Smooth muscle cell (in vitro differentiated cells): Measurements from ENCODE around the gene DNLZ. TPM values are rescaled to one million over a fixed set of nuclear protein-coding genes. Genes with fewer than 3 reads are reported as not detected.
"Not testable (repeated sequence)": the region's sequence is repeated elsewhere in the genome, so short reads cannot be mapped to it uniquely, and the experiment has no call there.

Source experiments
- DNase-seq: peaks from one replicate; lab custom pipeline; 2025; ENCODE audit not compliant: unreplicated experiment; lab: John Stamatoyannopoulos, UW
- H2AFZ ChIP-seq: fragments of 200-600 bp; sonication (generic); 2 replicates; pipeline ENCODE4 v1.6.0; 2016; ENCODE audit warnings: antibody characterized with exemption, low read depth, mild to moderate bottlenecking
- H3F3A ChIP-seq: fragments of 200-600 bp; sonication (generic); 2 replicates; pipeline ENCODE4 v1.6.0; 2017; ENCODE audit warnings: antibody characterized with exemption, low read depth
- H3K27ac ChIP-seq: fragments of 200-600 bp; sonication (generic); 2 replicates; pipeline ENCODE4 v1.5.1; 2016; ENCODE audit warnings: low read depth, mild to moderate bottlenecking
- H3K27me3 ChIP-seq: fragments of 200-600 bp; sonication (generic); 2 replicates; pipeline ENCODE4 v1.6.1; 2016; ENCODE audit warnings: low read depth, mild to moderate bottlenecking
- H3K36me3 ChIP-seq: fragments of 200-600 bp; sonication (generic); 2 replicates; pipeline ENCODE4 v1.5.1; 2016; ENCODE audit warnings: low read depth
- H3K4me1 ChIP-seq: fragments of 200-600 bp; sonication (generic); 2 replicates; pipeline ENCODE4 v1.5.1; 2016; ENCODE audit warnings: low read depth
- H3K4me2 ChIP-seq: fragments of 200-600 bp; sonication (generic); 2 replicates; pipeline ENCODE4 v1.6.0; 2016; ENCODE audit warnings: mild to moderate bottlenecking
- H3K4me3 ChIP-seq: fragments of 200-600 bp; sonication (generic); 2 replicates; pipeline ENCODE4 v1.5.1; 2016; ENCODE audit warnings: mild to moderate bottlenecking
- H3K79me2 ChIP-seq: fragments of 200-600 bp; sonication (generic); 2 replicates; pipeline ENCODE4 v1.6.0; 2016; ENCODE audit warnings: low read depth, mild to moderate bottlenecking
- H3K9ac ChIP-seq: fragments of 200-600 bp; sonication (generic); 2 replicates; pipeline ENCODE4 v1.6.0; 2016; ENCODE audit warnings: low read depth
- H3K9me3 ChIP-seq: fragments of 200-600 bp; sonication (generic); replicated peaks from 2 replicates; pipeline ENCODE4 v1.5.1; 2016; ENCODE audit warnings: low read depth
- H4K20me1 ChIP-seq: fragments of 200-600 bp; sonication (generic); 2 replicates; pipeline ENCODE4 v1.6.0; 2016; ENCODE audit warnings: low read depth
- WGBS: methylation state at CpG from one replicate; pipeline ENCODE4 v1.1.7; 2016; ENCODE audit warnings: low lambda C conversion rate; 5-methylcytosine and 5-hydroxymethylcytosine counted together
- polyA plus RNA-seq: library from polyadenylated mRNA; unstranded; fragments of >200 nt; fragmentation: Nextera tagmentation; extraction: Ambion mirVana; gene quantifications from 2 replicates; pipeline ENCODE4 v1.2.1, GENCODE V29; 2016
- total RNA-seq: library from RNA; depleted of rRNA; stranded (reverse); fragments of >200 nt; gene quantifications from 2 replicates; pipeline ENCODE4 v1.2.3, GENCODE V29; 2014
- TF ChIP-seq, protein P1 (sequence below): fragments of 200-600 bp; sonication (generic); IDR thresholded peaks from 2 replicates; pipeline ENCODE4 v1.5.1; 2017; ENCODE audit warnings: borderline replicate concordance, mild to moderate bottlenecking, antibody characterized with exemption; ENCODE audit not compliant: insufficient read depth, poor library complexity, severe bottlenecking

DNLZ gene
- total and polyA plus RNA-seq, 2 experiments from 2014 or later: 19.0 to 31.5 TPM

DNA sequence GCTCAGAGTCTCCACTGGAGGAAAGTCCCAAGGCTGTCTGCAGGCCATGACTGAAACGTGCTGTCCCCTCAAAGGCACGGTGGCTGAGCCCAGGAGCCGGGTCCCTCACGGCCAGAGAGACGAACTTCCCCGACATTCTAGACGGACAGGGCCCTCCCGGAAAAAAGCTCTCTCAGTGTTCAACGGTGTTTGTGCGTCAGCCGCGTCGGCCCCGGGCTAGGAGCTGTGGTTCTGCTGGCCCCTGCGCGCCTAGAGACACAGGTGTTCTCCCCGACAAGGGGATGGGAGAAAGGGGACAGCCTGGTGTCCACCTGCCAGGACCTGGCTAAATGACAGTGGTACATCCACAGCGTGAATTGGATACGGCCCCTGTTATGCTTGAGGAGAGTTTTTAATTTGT, 42.0 kb downstream of the DNLZ start:
- H3K9ac ChIP-seq: no peak overlapping the region
- TF ChIP-seq, protein P1, sequence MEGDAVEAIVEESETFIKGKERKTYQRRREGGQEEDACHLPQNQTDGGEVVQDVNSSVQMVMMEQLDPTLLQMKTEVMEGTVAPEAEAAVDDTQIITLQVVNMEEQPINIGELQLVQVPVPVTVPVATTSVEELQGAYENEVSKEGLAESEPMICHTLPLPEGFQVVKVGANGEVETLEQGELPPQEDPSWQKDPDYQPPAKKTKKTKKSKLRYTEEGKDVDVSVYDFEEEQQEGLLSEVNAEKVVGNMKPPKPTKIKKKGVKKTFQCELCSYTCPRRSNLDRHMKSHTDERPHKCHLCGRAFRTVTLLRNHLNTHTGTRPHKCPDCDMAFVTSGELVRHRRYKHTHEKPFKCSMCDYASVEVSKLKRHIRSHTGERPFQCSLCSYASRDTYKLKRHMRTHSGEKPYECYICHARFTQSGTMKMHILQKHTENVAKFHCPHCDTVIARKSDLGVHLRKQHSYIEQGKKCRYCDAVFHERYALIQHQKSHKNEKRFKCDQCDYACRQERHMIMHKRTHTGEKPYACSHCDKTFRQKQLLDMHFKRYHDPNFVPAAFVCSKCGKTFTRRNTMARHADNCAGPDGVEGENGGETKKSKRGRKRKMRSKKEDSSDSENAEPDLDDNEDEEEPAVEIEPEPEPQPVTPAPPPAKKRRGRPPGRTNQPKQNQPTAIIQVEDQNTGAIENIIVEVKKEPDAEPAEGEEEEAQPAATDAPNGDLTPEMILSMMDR: no peak

DNA sequence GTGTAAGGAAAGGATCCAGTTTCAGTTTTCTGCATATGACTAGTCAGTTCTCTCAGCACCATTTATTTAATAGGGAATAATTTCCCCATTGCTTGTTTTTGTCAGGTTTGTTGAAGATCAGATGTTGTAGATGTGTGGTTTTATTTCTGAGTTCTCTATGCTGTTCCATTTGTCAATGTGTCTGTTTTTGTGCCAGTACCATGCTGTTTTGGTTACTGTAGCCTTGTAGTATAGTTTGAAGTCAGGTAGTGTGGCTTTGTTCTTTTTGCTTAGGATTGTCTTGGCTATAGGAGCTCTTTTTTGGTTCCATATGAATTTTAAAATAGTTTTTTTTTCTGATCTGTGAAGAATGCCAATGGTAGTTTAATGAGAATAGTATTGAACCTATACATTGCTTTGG, 42.6 kb downstream of the DNLZ start:
- H3K27me3 ChIP-seq, H3K36me3 ChIP-seq, DNase-seq, H3K9me3 ChIP-seq, H3K4me1 ChIP-seq, H3K4me3 ChIP-seq, H3F3A ChIP-seq, H3K9ac ChIP-seq, H3K4me2 ChIP-seq, H4K20me1 ChIP-seq, H3K79me2 ChIP-seq, H3K27ac ChIP-seq, H2AFZ ChIP-seq: not testable (repeated sequence)

More for the DNA sequence above, 42.0 kb downstream of the DNLZ start:
- no peak overlapping the region for H3K4me3 ChIP-seq
- no peaks in the 10 kb centered on the region for H3K9me3 ChIP-seq
- no peak overlapping the region for H3K4me2 ChIP-seq
- H3F3A ChIP-seq: peaks cover under 1% of the 10 kb centered on the region
- no peak overlapping the region for H2AFZ ChIP-seq
- DNase-seq: no peak
- no peaks in the 10 kb centered on the region for H4K20me1 ChIP-seq
- H3K27me3 ChIP-seq: no peaks in the 10 kb centered on the region
- peaks cover 9% of the 10 kb centered on the region for H3K4me1 ChIP-seq
- no peaks in the 10 kb centered on the region for H3K36me3 ChIP-seq
- H3K79me2 ChIP-seq: no peaks in the 10 kb centered on the region
- H3K27ac ChIP-seq: no peak overlapping the region
- WGBS: 85% methylated on average over 19 of the region's 19 CpGs

GRCh38 chr9:136319955-136320354, 43.6 kb downstream of the DNLZ start:
- H3K9ac ChIP-seq, H3K36me3 ChIP-seq, H4K20me1 ChIP-seq, H3K4me2 ChIP-seq, H3K27ac ChIP-seq, H3F3A ChIP-seq, H3K4me1 ChIP-seq, H3K9me3 ChIP-seq, DNase-seq, H3K79me2 ChIP-seq, H2AFZ ChIP-seq, H3K4me3 ChIP-seq, H3K27me3 ChIP-seq: not testable (repeated sequence)
- 94% methylated on average over 3 of the region's 3 CpGs for WGBS

DNA sequence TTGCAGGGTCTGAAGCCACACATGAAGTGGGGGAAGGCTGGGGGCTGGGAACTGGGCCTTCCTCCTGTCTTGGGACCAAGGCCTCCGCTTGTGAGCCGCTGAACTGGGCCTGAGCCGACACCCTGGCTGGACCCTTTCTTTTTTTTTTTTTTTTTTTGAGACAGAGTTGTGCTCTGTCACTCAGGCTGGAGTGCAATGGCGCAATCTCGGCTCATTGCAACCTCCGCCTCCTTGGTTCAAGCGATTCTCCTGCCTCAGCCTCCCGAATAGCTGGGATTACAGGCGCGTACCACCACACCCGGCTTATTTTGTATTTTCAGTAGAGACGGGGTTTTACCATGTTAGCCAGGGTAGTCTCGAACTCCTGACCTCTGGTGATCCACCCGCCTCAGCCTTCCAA, 44.3 kb downstream of the DNLZ start:
- H3K79me2 ChIP-seq, H3K4me2 ChIP-seq, H2AFZ ChIP-seq, H3K27ac ChIP-seq, H3F3A ChIP-seq, H3K9ac ChIP-seq, H3K4me1 ChIP-seq, H3K27me3 ChIP-seq, H4K20me1 ChIP-seq, H3K36me3 ChIP-seq, DNase-seq, H3K9me3 ChIP-seq, H3K4me3 ChIP-seq: not testable (repeated sequence)
- WGBS: 95% methylated on average over 11 of the region's 14 CpGs

DNA sequence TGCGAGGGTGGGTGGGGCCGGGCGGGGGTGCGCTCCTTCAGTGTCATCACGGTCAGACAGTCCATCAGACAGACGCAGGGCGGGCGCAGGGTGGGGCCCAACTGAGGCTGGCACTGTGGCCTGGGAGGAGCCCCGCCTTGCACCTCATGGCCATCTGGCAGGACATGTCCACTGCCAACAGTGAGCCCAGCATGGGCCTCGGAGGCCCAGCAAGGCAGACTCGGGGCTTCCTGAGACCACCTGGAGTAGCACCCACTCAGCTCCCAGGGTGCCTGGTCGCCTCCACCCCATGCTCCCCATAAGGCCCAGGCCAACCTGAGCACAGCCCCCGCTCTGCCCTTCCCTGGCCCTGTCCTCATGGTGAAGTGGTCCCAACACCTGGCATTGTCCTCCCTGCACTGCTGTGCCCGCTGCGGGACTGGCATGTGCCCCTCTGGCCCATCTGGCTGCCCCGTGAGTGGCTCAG, 44.7 kb downstream of the DNLZ start:
- Histone ChIP-seq H3K4me3 (no peak overlapping the region), H3K79me2 (no peaks in the 10 kb centered on the region), H3K36me3 (no peaks in the 10 kb centered on the region), H3F3A (no peaks in the 10 kb centered on the region), H4K20me1 (no peaks in the 10 kb centered on the region), H3K27ac (no peak overlapping the region), H3K9ac (no peak overlapping the region), H3K4me1 (no peaks in the 10 kb centered on the region), H3K4me2 (no peak overlapping the region), H3K9me3 (no peaks in the 10 kb centered on the region), H3K27me3 (no peaks in the 10 kb centered on the region), H2AFZ (no peak overlapping the region)
- WGBS: 91% methylated on average over 7 of the region's 16 CpGs
- no peak for DNase-seq
- TF ChIP-seq, protein P1: no peak
